ENCODE data around the gene RFNG. TPM values are rescaled to one million over a fixed set of nuclear protein-coding genes. Genes with fewer than 3 reads are reported as not detected.

The RFNG gene
- total RNA-seq, 4 donors from 2014 or later, result 33.2 to 92.0 (median 48.8) TPM

GRCh38 chr17:82088838-82089722 is 37.5 kb upstream of the RFNG start:
- intact Hi-C loops (cut with DNase I; ENCODE audit: low total_unique reads), result no loop called here
- TF ChIP-seq CTCF (IDR thresholded peaks at IDR 0.05) (no peak), POLR2AphosphoS5 (IDR thresholded peaks at IDR 0.05) (no peak), POLR2A (IDR thresholded peaks at IDR 0.05) (no peak), EP300 (IDR thresholded peaks at IDR 0.05; ENCODE audit: low read depth) (no peak)
- H3K27ac ChIP-seq, result no peak overlapping the region
- DNase-seq, result no peak
- H3K36me3 ChIP-seq, result peaks cover 0 to 98% (median 37%) of the 10 kb centered on the region in 4 donors
- H3K4me1 ChIP-seq, result no peaks in the 10 kb centered on the region
- 95% methylated on average over 40 of the region's 47 CpGs; no CpG with 5 or more reads in 1 of the 2 donors for WGBS, 2 donors (ENCODE audit: low coverage in 1 of 2)
- in situ Hi-C loops (cut with MboI; ENCODE audit: low pct_ligation_motif_present in 1 of 4, low pct_unique_long_range_greater_than_20kb in 1 of 4, low sequenced_read_pairs in 3 of 4), result no loop called here
- H3K9me3 ChIP-seq, result no peaks in the 10 kb centered on the region
- H3K27me3 ChIP-seq, result no peaks in the 10 kb centered on the region
- no peak overlapping the region for H3K4me3 ChIP-seq

- Histone ChIP-seq H3K36me3 (peaks cover 0 to 98% (median 33%) of the 10 kb centered on the region in 4 donors), H3K4me1 (no peaks in the 10 kb centered on the region), H3K9me3 (no peaks in the 10 kb centered on the region), H3K27ac (no peak overlapping the region), H3K4me3 (no peak overlapping the region), H3K27me3 (no peaks in the 10 kb centered on the region)
- no peak for TF ChIP-seq POLR2AphosphoS5 (IDR thresholded peaks at IDR 0.05)
- TF ChIP-seq EP300 (IDR thresholded peaks at IDR 0.05; ENCODE audit: low read depth), result no peak
- TF ChIP-seq CTCF (IDR thresholded peaks at IDR 0.05), result no peak
- no peak for TF ChIP-seq POLR2A (IDR thresholded peaks at IDR 0.05)
- WGBS, 2 donors (ENCODE audit: low coverage in 1 of 2), result 93% methylated on average over 44 of the region's 48 CpGs; no CpG with 5 or more reads in 1 of the 2 donors
- no peak for DNase-seq
- intact Hi-C loops (cut with DNase I; ENCODE audit: low total_unique reads), result no loop called here
- in situ Hi-C loops (cut with MboI; ENCODE audit: low pct_ligation_motif_present in 1 of 4, low pct_unique_long_range_greater_than_20kb in 1 of 4, low sequenced_read_pairs in 3 of 4), result no loop called here
Measured at GRCh38 chr17:82087961-82088837, 36.6 kb upstream of the RFNG start.

GRCh38 chr17:82086941-82087906 is 35.6 kb upstream of the RFNG start:
- Histone ChIP-seq H3K4me1 (no peaks in the 10 kb centered on the region), H3K36me3 (peaks cover 0 to 97% (median 32%) of the 10 kb centered on the region in 4 donors), H3K4me3 (no peak overlapping the region), H3K9me3 (no peaks in the 10 kb centered on the region), H3K27ac (no peak overlapping the region), H3K27me3 (no peaks in the 10 kb centered on the region)
- TF ChIP-seq EP300 (IDR thresholded peaks at IDR 0.05; ENCODE audit: low read depth) (no peak), CTCF (IDR thresholded peaks at IDR 0.05) (no peak), POLR2AphosphoS5 (IDR thresholded peaks at IDR 0.05) (no peak), POLR2A (IDR thresholded peaks at IDR 0.05) (no peak)
- DNase-seq, result no peak
- intact Hi-C loops (cut with DNase I; ENCODE audit: low total_unique reads), result no loop called here
- WGBS, 2 donors (ENCODE audit: low coverage in 1 of 2), result 90% methylated on average over 38 of the region's 39 CpGs; no CpG with 5 or more reads in 1 of the 2 donors
- in situ Hi-C loops (cut with MboI; ENCODE audit: low pct_ligation_motif_present in 1 of 4, low pct_unique_long_range_greater_than_20kb in 1 of 4, low sequenced_read_pairs in 3 of 4), result no loop called here

Measured in transverse colon (tissue), 4 donors.